PC-3 (cell line): ENCODE results near the gene GBP1. TPM values are rescaled to one million over a fixed set of nuclear protein-coding genes. Genes with fewer than 3 reads are reported as not detected.

Source experiments
- ATAC-seq: fragments of 200-7000 bp; cut with Tn5 transposase; 2 replicates; pipeline ENCODE4 v1.9.1; 2020; ENCODE audit warnings: mild to moderate bottlenecking, moderate library complexity
- BruUV-seq: library from RNA; stranded (reverse); fragments of 400-500 nt; replicated peaks from 2 replicates; lab custom pipeline; 2021; lab: Mats Ljungman, UMichigan
- CTCF ChIA-PET: fragments of 300-600 bp; sonication (Branson Sonifier 250); formaldehyde crosslinking; loops from one replicate; lab custom pipeline; 2022; ENCODE audit warnings: antibody characterized with exemption; lab: Charles Lee
- POLR2A ChIA-PET: fragments of 300-600 bp; sonication (Branson Sonifier 250); formaldehyde crosslinking; loops from one replicate; lab custom pipeline; 2022; ENCODE audit warnings: antibody characterized with exemption; ENCODE audit not compliant: unreplicated experiment; lab: Charles Lee
- DNase-seq: peaks from one replicate; pipeline ENCODE4 v3.0.0-alpha.2; 2015
- H2AFZ ChIP-seq: fragments of 300-600 bp; sonication (generic); 2 replicates; pipeline ENCODE4 v1.6.0; 2016; ENCODE audit warnings: antibody characterized with exemption, low read length
- H3F3A ChIP-seq: fragments of 300-600 bp; sonication (generic); one replicate; pipeline ENCODE4 v1.6.0; 2017; ENCODE audit warnings: antibody characterized with exemption, low read length, control low read depth, mild to moderate bottlenecking; ENCODE audit not compliant: unreplicated experiment
- H3K27ac ChIP-seq: fragments of 300-600 bp; sonication (generic); 2 replicates; pipeline ENCODE4 v1.5.1; 2016; ENCODE audit warnings: mild to moderate bottlenecking, low read length
- H3K27me3 ChIP-seq: fragments of 300-600 bp; sonication (generic); 2 replicates; pipeline ENCODE4 v1.6.1; 2016; ENCODE audit warnings: low read length, mixed read lengths
- H3K36me3 ChIP-seq: fragments of 300-600 bp; sonication (generic); 2 replicates; pipeline ENCODE4 v1.6.1; 2016; ENCODE audit warnings: low read depth, mixed run types, low read length, mixed read lengths
- H3K4me1 ChIP-seq: fragments of 300-600 bp; sonication (generic); 2 replicates; pipeline ENCODE4 v1.5.1; 2016; ENCODE audit warnings: low read length; ENCODE audit not compliant: insufficient read depth
- H3K4me2 ChIP-seq: fragments of 300-600 bp; sonication (generic); 2 replicates; pipeline ENCODE4 v1.6.0; 2016; ENCODE audit warnings: low read length
- H3K4me3 ChIP-seq: fragments of 300-600 bp; sonication (generic); 2 replicates; pipeline ENCODE4 v1.5.1; 2016; ENCODE audit warnings: mild to moderate bottlenecking, low read length, mixed read lengths
- H3K79me2 ChIP-seq: fragments of 300-600 bp; sonication (generic); 2 replicates; pipeline ENCODE4 v1.6.1; 2017; ENCODE audit warnings: low read length, mixed read lengths
- H3K9ac ChIP-seq: fragments of 300-600 bp; sonication (generic); 2 replicates; pipeline ENCODE4 v1.6.0; 2016; ENCODE audit warnings: mild to moderate bottlenecking, low read length
- H3K9me2 ChIP-seq: fragments of 300-600 bp; sonication (generic); replicated peaks from 2 replicates; pipeline ENCODE4 v1.6.1; 2016; ENCODE audit warnings: mixed run types, low read length, mixed read lengths
- H3K9me3 ChIP-seq: fragments of 300-600 bp; sonication (generic); 2 replicates; pipeline ENCODE4 v1.6.1; 2016; ENCODE audit warnings: low read length, mixed read lengths
- H4K20me1 ChIP-seq: fragments of 300-600 bp; sonication (generic); 2 replicates; pipeline ENCODE4 v1.6.1; 2016; ENCODE audit warnings: low read length, mixed read lengths
- CTCF ChIP-seq: fragments of 300-600 bp; sonication (generic); conservative IDR thresholded peaks from 2 replicates; pipeline ENCODE4 v1.5.1; 2017; ENCODE audit warnings: antibody characterized with exemption, low read depth, mild to moderate bottlenecking, low read length
- EZH2 ChIP-seq: fragments of 300-600 bp; sonication (generic); IDR thresholded peaks from one replicate; pipeline ENCODE4 v1.6.1; 2017; ENCODE audit warnings: antibody characterized with exemption, mild to moderate bottlenecking, low read length; ENCODE audit not compliant: unreplicated experiment
- EZH2phosphoT487 ChIP-seq: fragments of 300-600 bp; sonication (generic); IDR thresholded peaks from 2 replicates; pipeline ENCODE4 v1.6.1; 2018; ENCODE audit warnings: mild to moderate bottlenecking, antibody characterized with exemption, low read length, borderline replicate concordance
- intact Hi-C: fragments of 100-400 bp; cut with micrococcal nuclease; formaldehyde crosslinking; loops from 2 replicates; pipeline ENCODE4 v1.9.0; 2023
- total RNA-seq: library from RNA; depleted of rRNA; stranded (reverse); fragments of >200 nt; gene quantifications from 2 replicates; pipeline ENCODE4 v1.2.3, GENCODE V29; 2014

Gene GBP1
- total RNA-seq, 1 experiment from 2014 or later: 1.0 TPM

GRCh38 chr1:89102021-89102420 lies 37.0 kb upstream of the GBP1 start:
- Histone ChIP-seq H3K27ac (no peak overlapping the region), H3K36me3 (no peaks in the 10 kb centered on the region), H3K4me2 (no peak overlapping the region), H3K9me3 (no peaks in the 10 kb centered on the region), H3K79me2 (no peaks in the 10 kb centered on the region), H3K27me3 (no peaks in the 10 kb centered on the region), H2AFZ (no peak overlapping the region), H3K4me3 (no peak overlapping the region), H3K9me2 (no peaks in the 10 kb centered on the region), H3K9ac (no peak overlapping the region), H3K4me1 (no peaks in the 10 kb centered on the region), H3F3A (no peaks in the 10 kb centered on the region), H4K20me1 (no peaks in the 10 kb centered on the region)
- POLR2A ChIA-PET: no interaction called here
- DNase-seq: no peak
- intact Hi-C loops: no loop called here
- no peak for TF ChIP-seq CTCF
- TF ChIP-seq EZH2: no peak
- TF ChIP-seq EZH2phosphoT487: no peak
- BruUV-seq: no TSS peak
- CTCF ChIA-PET: no interaction called here
- ATAC-seq: no peak

DNA sequence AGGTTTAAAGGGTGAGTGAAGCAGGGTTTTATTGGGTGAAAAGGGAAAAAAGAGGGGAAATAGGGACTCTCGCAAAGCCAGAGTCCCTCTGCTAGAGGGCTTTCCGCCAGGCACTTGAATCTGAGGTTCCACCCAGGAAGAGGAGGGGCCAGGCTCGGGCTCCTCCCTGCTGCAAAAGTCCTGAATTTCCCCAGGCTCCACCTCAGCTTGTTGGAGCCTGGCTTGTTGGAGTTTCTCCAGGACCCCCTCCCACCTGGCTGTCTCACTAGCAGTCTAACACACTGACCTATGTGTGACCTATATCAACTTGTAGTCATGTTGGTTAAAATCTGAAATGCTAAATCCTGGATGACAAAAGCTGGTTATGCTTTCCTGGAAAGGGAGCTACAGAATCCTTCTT lies 35.4 kb upstream of the GBP1 start:
- intact Hi-C loops: no loop called here
- H3K79me2 ChIP-seq: no peaks in the 10 kb centered on the region
- no peaks in the 10 kb centered on the region for H3K36me3 ChIP-seq
- DNase-seq (no peak), ATAC-seq (no peak)
- H3K27me3 ChIP-seq: no peaks in the 10 kb centered on the region
- TF ChIP-seq EZH2phosphoT487: no peak
- TF ChIP-seq CTCF: no peak
- no peak for TF ChIP-seq EZH2
- no peaks in the 10 kb centered on the region for H3F3A ChIP-seq
- no peak overlapping the region for H2AFZ ChIP-seq
- no TSS peak for BruUV-seq
- no peaks in the 10 kb centered on the region for H4K20me1 ChIP-seq
- peaks cover 7% of the 10 kb centered on the region for H3K9me3 ChIP-seq
- no peak overlapping the region for H3K4me2 ChIP-seq
- no peak overlapping the region for H3K4me3 ChIP-seq
- no peak overlapping the region for H3K9ac ChIP-seq
- POLR2A ChIA-PET: no interaction called here
- H3K4me1 ChIP-seq: no peaks in the 10 kb centered on the region
- H3K9me2 ChIP-seq: no peaks in the 10 kb centered on the region
- CTCF ChIA-PET: no interaction called here
- H3K27ac ChIP-seq: no peak overlapping the region

DNA sequence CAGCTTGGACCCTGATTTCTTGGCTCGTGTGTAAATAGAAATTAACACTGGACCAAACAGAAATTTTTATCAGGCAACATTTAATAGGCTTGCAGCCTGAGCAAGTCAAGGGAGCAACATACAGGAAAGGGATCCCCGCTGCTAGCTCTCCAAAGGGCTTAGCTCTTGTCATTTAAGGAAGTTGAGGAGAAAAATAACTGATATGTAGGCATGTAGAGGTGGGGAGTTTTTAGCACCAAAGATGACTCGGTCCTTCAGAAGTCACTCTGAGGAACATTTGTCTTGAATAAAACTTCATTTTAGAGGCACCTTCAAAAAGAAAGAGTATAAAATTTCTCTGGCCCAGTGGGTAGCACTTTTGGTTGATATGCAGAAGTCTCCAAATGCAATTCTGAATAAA lies 33.8 kb upstream of the GBP1 start:
- H3F3A ChIP-seq: no peaks in the 10 kb centered on the region
- no peak overlapping the region for H3K27ac ChIP-seq
- no peak for DNase-seq
- intact Hi-C loops: no loop called here
- H3K4me1 ChIP-seq: no peaks in the 10 kb centered on the region
- H3K4me2 ChIP-seq: no peak overlapping the region
- no peaks in the 10 kb centered on the region for H3K79me2 ChIP-seq
- ChIA-PET POLR2A (no interaction called here), CTCF (no interaction called here)
- ATAC-seq: no peak
- H3K36me3 ChIP-seq: no peaks in the 10 kb centered on the region
- no peaks in the 10 kb centered on the region for H3K27me3 ChIP-seq
- H2AFZ ChIP-seq: no peak overlapping the region
- H3K9ac ChIP-seq: no peak overlapping the region
- TF ChIP-seq EZH2phosphoT487: no peak
- no peak for TF ChIP-seq CTCF
- TF ChIP-seq EZH2: no peak
- peaks cover 7% of the 10 kb centered on the region for H3K9me3 ChIP-seq
- H3K9me2 ChIP-seq: no peaks in the 10 kb centered on the region
- BruUV-seq: no TSS peak
- H4K20me1 ChIP-seq: no peaks in the 10 kb centered on the region
- no peak overlapping the region for H3K4me3 ChIP-seq
